Right cardiac atrium (tissue), 5 donors: ENCODE results near the gene KIAA0513. TPM values are rescaled to one million over a fixed set of nuclear protein-coding genes. Genes with fewer than 3 reads are reported as not detected.
A peak's percentile ranks its signal among the peaks of the same experiment; 100 is the strongest.

ENCODE experiments used
- ATAC-seq, 2 donors: fragments of 200-7000 bp; cut with Tn5 transposase; one replicate each; pipeline versions ENCODE4 v1.8.0 to v1.9.1; 2020; ENCODE audit warnings: moderate library complexity in 2 of 2, mild to moderate bottlenecking in 1 of 2
- DNase-seq, 3 donors: peaks; one replicate each; pipeline ENCODE4 v3.0.0-alpha.2; 2020
- H3K27ac ChIP-seq: one replicate; pipeline ENCODE4 v1.5.1; 2013; ENCODE audit warnings: mild to moderate bottlenecking, low read length, control low read depth, moderate library complexity
- H3K27me3 ChIP-seq: one replicate; pipeline ENCODE4 v1.6.1; 2013; ENCODE audit not compliant: control insufficient read depth, insufficient read depth
- H3K4me1 ChIP-seq: one replicate; pipeline ENCODE4 v1.6.1; 2013; ENCODE audit warnings: low read length; ENCODE audit not compliant: control insufficient read depth, insufficient read depth
- H3K4me3 ChIP-seq: one replicate; pipeline ENCODE4 v1.5.1; 2013; ENCODE audit warnings: low read length, control low read depth
- H3K9me3 ChIP-seq: one replicate; pipeline ENCODE4 v1.6.1; 2013; ENCODE audit warnings: low read length; ENCODE audit not compliant: control insufficient read depth
- WGBS: extraction: QIAGEN DNeasy Blood & Tissue Kit; methylation state at CpG from one replicate; pipeline ENCODE4 v1.1.7; 2013; 5-methylcytosine and 5-hydroxymethylcytosine counted together
- intact Hi-C, 4 donors: fragments of 100-400 bp; cut with DNase I; formaldehyde crosslinking; loops; one replicate each; pipeline versions ENCODE4 v1.11.0 to v1.14.0; 2022 to 2023
- polyA plus RNA-seq: library from polyadenylated mRNA; stranded (reverse); fragments of 200-250 nt; gene quantifications from one replicate; pipeline ENCODE4 v1.2.3, GENCODE V29; 2013
- total RNA-seq, 4 donors: library from RNA; stranded (reverse); fragmentation: NEBNext Ultra II Directional; extraction: Animal tissue kit (Norgen Biotek cat#: 25700); gene quantifications; one replicate each; pipeline ENCODE4 v1.2.1, GENCODE V29; 2021
- donor health status: healthy with polysubstance abuse.
- donor health status: DM: no; HTN: yes; CAD: no.
- donor health status: DM: no; HTN: no; CAD: no.
- donor health status: DM: no; HTN: yes; CAD: no; lungs with severe emphysema.
- donor health status: DM: yes; HTN: yes; CAD: no.

KIAA0513 gene
- total and polyA plus RNA-seq, 5 donors: 6.7 to 13.5 (median 12.2) TPM

GRCh38 chr16:84992717-84993075, 34.9 kb upstream of the KIAA0513 start:
- no peak for ATAC-seq
- WGBS: 58% methylated on average over 3 of the region's 3 CpGs
- no peak for DNase-seq
- no peaks in the 10 kb centered on the region for H3K9me3 ChIP-seq
- H3K27ac ChIP-seq: no peak overlapping the region
- H3K4me1 ChIP-seq: no peaks in the 10 kb centered on the region
- H3K4me3 ChIP-seq: no peak overlapping the region
- intact Hi-C loops: loop anchor here in 1 of 4 donors (10.0 kb wide), 1 partner anchor 92 kb away; no protein-coding TSS in a partner anchor
- no peaks in the 10 kb centered on the region for H3K27me3 ChIP-seq

DNA sequence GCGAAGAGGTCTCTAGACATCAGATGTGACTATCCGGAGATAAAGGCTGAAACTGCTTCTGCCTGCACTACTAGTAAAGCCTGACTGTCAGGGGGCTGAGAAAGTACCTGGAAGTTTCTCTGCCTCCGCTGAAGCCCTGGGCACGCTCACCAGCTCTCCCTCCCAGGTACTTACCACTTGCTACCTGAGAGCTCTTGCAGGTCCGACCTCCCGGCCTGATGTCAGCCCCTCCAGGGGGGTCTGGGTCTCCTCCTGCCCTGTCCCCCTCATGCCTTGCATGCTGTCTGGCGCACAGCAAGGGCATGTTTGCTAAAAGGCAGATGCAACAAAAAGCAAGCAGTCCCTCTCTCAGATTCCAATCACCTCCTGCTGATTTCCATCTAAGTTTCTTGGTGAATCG, 33.7 kb upstream of the KIAA0513 start:
- WGBS: 94% methylated on average over 8 of the region's 8 CpGs
- DNase-seq: no peak
- ATAC-seq: no peak
- Histone ChIP-seq H3K4me3 (no peak overlapping the region), H3K4me1 (no peaks in the 10 kb centered on the region), H3K27ac (no peak overlapping the region), H3K9me3 (no peaks in the 10 kb centered on the region), H3K27me3 (no peaks in the 10 kb centered on the region)
- intact Hi-C loops: loop anchor here in 1 of 4 donors (10.0 kb wide), 1 partner anchor 91 kb away; no protein-coding TSS in a partner anchor

- H3K4me3 ChIP-seq: no peak overlapping the region
- peaks cover 2% of the 10 kb centered on the region for H3K4me1 ChIP-seq
- WGBS: 95% methylated on average over 8 of the region's 8 CpGs
- DNase-seq (no peak), ATAC-seq (no peak)
- H3K9me3 ChIP-seq: no peaks in the 10 kb centered on the region
- no peak overlapping the region for H3K27ac ChIP-seq
- H3K27me3 ChIP-seq: no peaks in the 10 kb centered on the region
- intact Hi-C loops: loop anchor here in 1 of 4 donors (10.0 kb wide), 1 partner anchor 89 kb away; no protein-coding TSS in a partner anchor
Measured at GRCh38 chr16:84995663-84996062, 31.9 kb upstream of the KIAA0513 start.

DNA sequence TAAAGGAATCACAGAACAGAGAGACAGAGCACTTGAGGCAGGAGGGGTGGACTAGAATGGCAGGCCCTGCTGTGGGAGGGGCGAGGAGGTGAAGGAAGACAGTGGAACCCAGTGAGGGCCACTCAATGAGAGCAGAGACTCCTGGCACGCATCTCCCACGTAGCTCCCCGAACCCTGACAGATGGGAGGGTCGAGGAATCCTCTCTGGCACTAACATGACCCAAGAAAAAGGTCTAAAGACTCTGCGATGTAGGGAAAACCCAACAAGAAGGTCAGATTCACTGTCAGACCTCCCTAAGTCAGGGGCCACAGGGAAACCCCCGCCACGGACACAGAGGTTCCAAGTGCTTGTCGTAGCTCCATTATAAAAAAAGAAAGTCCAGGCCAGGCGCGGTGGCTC, 31.2 kb upstream of the KIAA0513 start:
- WGBS: 97% methylated on average over 11 of the region's 11 CpGs
- peaks cover 4% of the 10 kb centered on the region for H3K4me1 ChIP-seq
- no peak overlapping the region for H3K27ac ChIP-seq
- no peaks in the 10 kb centered on the region for H3K9me3 ChIP-seq
- intact Hi-C loops: loop anchor here in 1 of 4 donors (10.0 kb wide), 1 partner anchor 88 kb away; no protein-coding TSS in a partner anchor
- no peak overlapping the region for H3K4me3 ChIP-seq
- ATAC-seq: no peak
- DNase-seq: no peak
- no peaks in the 10 kb centered on the region for H3K27me3 ChIP-seq

DNA sequence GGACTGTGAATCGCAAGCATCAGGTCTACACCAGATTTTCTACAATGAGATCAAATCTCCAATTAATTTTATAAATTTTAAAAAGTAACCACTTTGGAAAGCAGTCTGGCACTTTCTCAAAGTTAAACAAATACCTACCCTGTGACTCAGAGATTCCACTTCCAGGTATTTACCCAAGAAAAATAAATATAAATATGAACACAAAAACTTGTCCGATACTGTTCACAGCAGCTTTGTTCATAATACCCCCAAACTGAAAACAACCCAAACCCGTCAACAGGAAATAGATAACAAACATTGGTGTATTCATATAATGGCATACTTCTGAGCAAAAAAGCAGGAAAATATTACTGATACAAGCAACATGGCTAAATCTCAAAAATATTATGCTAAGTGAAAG, 28.4 kb upstream of the KIAA0513 start:
- H3K27ac ChIP-seq: no peak overlapping the region
- H3K9me3 ChIP-seq: no peaks in the 10 kb centered on the region
- H3K4me1 ChIP-seq: peaks cover 22% of the 10 kb centered on the region
- ATAC-seq: no peak
- 76% methylated on average over 3 of the region's 3 CpGs for WGBS
- H3K27me3 ChIP-seq: no peaks in the 10 kb centered on the region
- intact Hi-C loops: loop anchor here in 1 of 4 donors (10.0 kb wide), 1 partner anchor 86 kb away; no protein-coding TSS in a partner anchor
- no peak overlapping the region for H3K4me3 ChIP-seq
- no peak for DNase-seq

DNA sequence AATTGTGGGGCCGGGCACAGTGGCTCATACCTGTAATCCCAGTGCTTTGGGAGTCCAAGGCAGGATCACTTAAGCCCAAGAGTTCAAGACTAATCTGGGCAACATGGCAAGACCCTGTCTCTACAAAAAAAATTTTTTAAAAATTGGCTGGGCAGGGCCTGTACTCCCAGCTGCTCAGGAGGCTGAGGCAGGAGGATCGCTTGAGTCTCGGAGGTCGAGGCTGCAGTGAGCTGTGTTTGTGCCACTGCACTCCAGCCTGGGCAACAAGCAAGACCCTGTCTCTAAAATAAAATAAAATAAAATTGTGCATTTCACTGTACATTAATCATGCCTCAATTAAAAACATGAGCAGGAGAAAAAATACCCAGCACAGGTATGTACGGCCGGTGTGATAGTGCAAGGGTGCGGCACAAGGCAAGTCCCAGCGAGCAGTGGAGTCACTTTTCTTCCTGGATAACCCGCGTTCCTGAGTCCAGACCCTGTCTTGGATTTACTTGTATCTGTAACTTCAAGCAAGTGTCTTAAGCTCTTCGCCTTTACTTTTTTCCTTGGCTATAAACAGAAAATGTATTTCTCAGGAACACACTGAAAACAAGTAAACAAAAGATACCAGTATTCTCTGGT, 27.6 kb upstream of the KIAA0513 start:
- 95% methylated on average over 11 of the region's 11 CpGs for WGBS
- no peak overlapping the region for H3K4me3 ChIP-seq
- intact Hi-C loops: loop anchor here in 1 of 4 donors (5.0 to 10.0 kb wide), 2 partner anchors 85 to 727 kb away; no protein-coding TSS in a partner anchor
- H3K9me3 ChIP-seq: no peaks in the 10 kb centered on the region
- DNase-seq (no peak), ATAC-seq (no peak)
- H3K27ac ChIP-seq: no peak overlapping the region
- peaks cover 25% of the 10 kb centered on the region for H3K4me1 ChIP-seq
- no peaks in the 10 kb centered on the region for H3K27me3 ChIP-seq

GRCh38 chr16:85002099-85002541, 25.5 kb upstream of the KIAA0513 start:
- ATAC-seq (peak in 1 of 2 donors; percentile 9), DNase-seq (no peak)
- Histone ChIP-seq H3K9me3 (no peaks in the 10 kb centered on the region), H3K4me3 (no peak overlapping the region), H3K27ac (no peak overlapping the region), H3K4me1 (peaks cover 25% of the 10 kb centered on the region), H3K27me3 (no peaks in the 10 kb centered on the region)
- 61% methylated on average over 10 of the region's 10 CpGs for WGBS
- intact Hi-C loops: loop anchor here in 1 of 4 donors (5.0 kb wide), 1 partner anchor 725 kb away; no protein-coding TSS in a partner anchor

DNA sequence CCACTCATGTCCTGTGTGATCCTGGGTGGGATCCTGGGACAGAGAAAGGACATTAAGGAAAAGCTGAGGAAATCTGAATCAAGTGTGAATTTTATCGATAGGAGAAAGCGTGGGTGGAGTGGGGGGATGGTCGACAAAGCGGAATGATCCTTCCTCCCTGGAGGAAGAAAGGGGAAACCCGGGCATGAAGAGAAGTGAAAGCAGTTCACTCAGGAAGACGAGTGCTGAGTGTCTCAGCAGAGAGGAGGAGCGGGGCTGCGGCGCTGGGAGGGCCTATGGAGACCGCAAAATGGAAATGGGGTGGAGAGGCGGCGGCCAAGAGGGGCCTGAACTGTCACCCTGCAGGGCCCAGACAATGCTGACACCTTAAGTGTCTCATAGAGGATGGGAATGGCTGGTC, 25.0 kb upstream of the KIAA0513 start:
- Histone ChIP-seq H3K4me3 (no peak overlapping the region), H3K27me3 (no peaks in the 10 kb centered on the region), H3K27ac (no peak overlapping the region), H3K9me3 (no peaks in the 10 kb centered on the region), H3K4me1 (peaks cover 25% of the 10 kb centered on the region)
- ATAC-seq (peak; percentile 39 to 55), DNase-seq (peak; percentile 44 to 84 (median 77))
- WGBS: 53% methylated on average over 12 of the region's 12 CpGs
- intact Hi-C loops: loop anchor here in 1 of 4 donors (5.0 kb wide), 1 partner anchor 725 kb away; no protein-coding TSS in a partner anchor

- Histone ChIP-seq H3K4me3 (no peak overlapping the region), H3K27ac (no peak overlapping the region), H3K9me3 (no peaks in the 10 kb centered on the region), H3K4me1 (peaks cover 26% of the 10 kb centered on the region), H3K27me3 (no peaks in the 10 kb centered on the region)
- intact Hi-C loops: loop anchor here in 1 of 4 donors (5.0 kb wide), 1 partner anchor 724 kb away; no protein-coding TSS in a partner anchor
- ATAC-seq (peak; percentile 16 to 26), DNase-seq (no peak)
- WGBS: 83% methylated on average over 13 of the region's 13 CpGs
Measured at GRCh38 chr16:85003076-85003475, 24.5 kb upstream of the KIAA0513 start.

DNA sequence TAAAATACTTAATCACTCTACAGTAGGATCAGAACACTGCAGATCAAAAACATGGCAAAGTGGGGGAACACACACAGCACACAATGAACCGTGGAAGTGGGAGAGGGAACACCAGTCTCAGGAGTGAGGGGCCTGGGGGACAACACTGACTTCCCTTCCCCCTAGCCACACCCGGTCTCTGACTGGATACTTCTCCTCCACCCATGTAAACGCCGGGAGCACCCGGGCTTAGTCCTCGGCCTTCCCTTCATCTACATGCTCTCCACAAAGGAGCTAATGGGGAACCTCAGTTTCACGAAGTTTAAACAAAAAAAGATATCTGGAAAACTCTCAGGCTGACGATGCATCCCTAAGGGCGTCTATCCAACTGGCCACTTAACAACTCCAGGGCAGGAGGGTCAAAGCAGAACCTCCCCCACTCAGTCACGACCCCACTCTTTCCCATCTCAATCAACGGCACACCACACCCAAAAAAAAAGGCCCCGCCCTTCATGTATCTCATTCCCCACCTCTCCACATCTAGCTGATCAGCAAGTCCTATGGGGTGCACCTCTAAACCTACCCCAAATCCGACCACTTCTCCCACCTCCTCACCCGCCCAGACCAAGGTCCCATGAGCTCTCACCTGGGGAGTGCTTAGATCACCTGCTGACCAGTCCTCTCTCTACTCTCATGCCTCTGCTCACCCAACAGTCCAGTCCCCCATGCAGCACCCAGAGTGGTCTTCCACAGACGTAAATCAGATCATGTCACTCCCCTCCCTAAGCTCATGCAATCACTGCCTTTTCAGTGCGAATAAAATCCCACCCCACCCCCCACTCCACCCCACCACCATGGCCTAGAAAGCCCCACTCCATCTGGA, 23.6 kb upstream of the KIAA0513 start:
- Histone ChIP-seq H3K4me1 (peaks cover 30% of the 10 kb centered on the region), H3K4me3 (no peak overlapping the region), H3K27me3 (no peaks in the 10 kb centered on the region), H3K27ac (peak overlapping the region; percentile 28), H3K9me3 (no peaks in the 10 kb centered on the region)
- 57% methylated on average over 16 of the region's 16 CpGs for WGBS
- ATAC-seq (peak; percentile 11 to 23), DNase-seq (no peak)
- intact Hi-C loops: loop anchor here in 1 of 4 donors (5.0 kb wide), 1 partner anchor 723 kb away; no protein-coding TSS in a partner anchor
